ENCODE measurements around the gene C5orf63. TPM values are rescaled to one million over a fixed set of nuclear protein-coding genes. Genes with fewer than 3 reads are reported as not detected.

C5orf63 gene
- total RNA-seq, 1 donor from 2014 or later, result 0.50 TPM

- Mint-ChIP-seq H3K4me1 (ENCODE audit: low read depth) (peaks cover 6% of the 10 kb centered on the region), H3K36me3 (ENCODE audit: low read depth) (no peaks in the 10 kb centered on the region), H3K27me3 (ENCODE audit: low read depth) (no peaks in the 10 kb centered on the region), H3K27ac (ENCODE audit: unreplicated experiment) (no peak overlapping the region), H3K9me3 (ENCODE audit: low read depth) (no peaks in the 10 kb centered on the region), H3K4me3 (ENCODE audit: unreplicated experiment) (no peak overlapping the region)
- no peak for TF ChIP-seq CTCF (IDR thresholded peaks at IDR 0.05)
- no peak for DNase-seq (ENCODE audit: low spot score)
These were observed 26.8 kb downstream of the C5orf63 start for GRCh38 chr5:127046343-127047072.

GRCh38 chr5:127042593-127042992 lies 30.7 kb downstream of the C5orf63 start:
- H3K27ac Mint-ChIP-seq (ENCODE audit: unreplicated experiment), result no peak overlapping the region
- H3K36me3 Mint-ChIP-seq (ENCODE audit: low read depth), result no peaks in the 10 kb centered on the region
- H3K4me3 Mint-ChIP-seq (ENCODE audit: unreplicated experiment), result no peak overlapping the region
- no peak for DNase-seq (ENCODE audit: low spot score)
- TF ChIP-seq CTCF (IDR thresholded peaks at IDR 0.05), result peak; percentile 46
- peaks cover 16% of the 10 kb centered on the region for H3K4me1 Mint-ChIP-seq (ENCODE audit: low read depth)
- H3K27me3 Mint-ChIP-seq (ENCODE audit: low read depth), result no peaks in the 10 kb centered on the region
- no peaks in the 10 kb centered on the region for H3K9me3 Mint-ChIP-seq (ENCODE audit: low read depth)

- Mint-ChIP-seq H3K4me1 (ENCODE audit: low read depth) (peaks cover 16% of the 10 kb centered on the region), H3K27me3 (ENCODE audit: low read depth) (no peaks in the 10 kb centered on the region), H3K27ac (ENCODE audit: unreplicated experiment) (no peak overlapping the region), H3K9me3 (ENCODE audit: low read depth) (no peaks in the 10 kb centered on the region), H3K36me3 (ENCODE audit: low read depth) (no peaks in the 10 kb centered on the region), H3K4me3 (ENCODE audit: unreplicated experiment) (no peak overlapping the region)
- TF ChIP-seq CTCF (IDR thresholded peaks at IDR 0.05), result no peak
- no peak for DNase-seq (ENCODE audit: low spot score)
These were observed 31.7 kb downstream of the C5orf63 start for GRCh38 chr5:127041571-127041970.

- Mint-ChIP-seq H3K4me3 (ENCODE audit: unreplicated experiment) (no peak overlapping the region), H3K4me1 (ENCODE audit: low read depth) (peaks cover 16% of the 10 kb centered on the region), H3K9me3 (ENCODE audit: low read depth) (no peaks in the 10 kb centered on the region), H3K36me3 (ENCODE audit: low read depth) (no peaks in the 10 kb centered on the region), H3K27ac (ENCODE audit: unreplicated experiment) (no peak overlapping the region), H3K27me3 (ENCODE audit: low read depth) (no peaks in the 10 kb centered on the region)
- no peak for DNase-seq (ENCODE audit: low spot score)
- TF ChIP-seq CTCF (IDR thresholded peaks at IDR 0.05), result no peak
These were observed 32.3 kb downstream of the C5orf63 start for GRCh38 chr5:127040796-127041520.

- no peak for TF ChIP-seq CTCF (IDR thresholded peaks at IDR 0.05)
- H3K36me3 Mint-ChIP-seq (ENCODE audit: low read depth), result no peaks in the 10 kb centered on the region
- H3K9me3 Mint-ChIP-seq (ENCODE audit: low read depth), result no peaks in the 10 kb centered on the region
- no peak overlapping the region for H3K4me3 Mint-ChIP-seq (ENCODE audit: unreplicated experiment)
- peaks cover 16% of the 10 kb centered on the region for H3K4me1 Mint-ChIP-seq (ENCODE audit: low read depth)
- peaks cover 6% of the 10 kb centered on the region for H3K27me3 Mint-ChIP-seq (ENCODE audit: low read depth)
- no peak for DNase-seq (ENCODE audit: low spot score)
- H3K27ac Mint-ChIP-seq (ENCODE audit: unreplicated experiment), result no peak overlapping the region
These were observed 34.8 kb downstream of the C5orf63 start for GRCh38 chr5:127038550-127038949.
